ENCODE data around the gene DSC2. TPM values are rescaled to one million over a fixed set of nuclear protein-coding genes. Genes with fewer than 3 reads are reported as not detected.

Gene DSC2
- total and polyA plus RNA-seq, 4 donors = 2.3 to 15.4 (median 10.4) TPM

DNA sequence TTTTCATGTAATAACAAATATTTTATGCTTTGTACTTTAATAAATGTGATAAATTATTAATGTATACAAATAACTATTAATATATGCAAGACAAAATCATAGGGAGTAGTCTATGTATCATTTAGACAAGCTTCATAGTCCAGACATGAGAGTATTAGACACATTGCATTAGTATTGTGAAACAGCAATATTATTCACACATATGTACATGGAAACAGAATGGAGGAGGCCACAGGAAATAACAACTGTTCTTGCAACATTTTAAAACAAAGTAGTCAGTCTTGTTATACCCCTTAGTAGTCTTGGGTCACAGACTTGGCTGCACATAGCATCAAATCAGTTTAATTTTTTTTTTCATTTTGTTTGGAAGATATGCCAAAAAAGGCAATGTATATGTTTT lies 44.6 kb upstream of the DSC2 start:
- no peaks in the 10 kb centered on the region for H3K9me3 ChIP-seq (ENCODE audit: control insufficient read depth in 4 of 4, insufficient read depth in 3 of 4, low read length in 3 of 4)
- H3K4me3 ChIP-seq = no peak overlapping the region
- no peaks in the 10 kb centered on the region for H3K4me1 ChIP-seq (ENCODE audit: control insufficient read depth in 5 of 5, insufficient read depth in 5 of 5, low read length in 5 of 5)
- no peak overlapping the region for H3K9ac ChIP-seq (ENCODE audit: insufficient read depth in 1 of 2, low read length in 2 of 2)
- H3K27ac ChIP-seq (ENCODE audit: low read depth in 1 of 2, low read length in 1 of 2) = no peak overlapping the region
- TF ChIP-seq, protein P1, sequence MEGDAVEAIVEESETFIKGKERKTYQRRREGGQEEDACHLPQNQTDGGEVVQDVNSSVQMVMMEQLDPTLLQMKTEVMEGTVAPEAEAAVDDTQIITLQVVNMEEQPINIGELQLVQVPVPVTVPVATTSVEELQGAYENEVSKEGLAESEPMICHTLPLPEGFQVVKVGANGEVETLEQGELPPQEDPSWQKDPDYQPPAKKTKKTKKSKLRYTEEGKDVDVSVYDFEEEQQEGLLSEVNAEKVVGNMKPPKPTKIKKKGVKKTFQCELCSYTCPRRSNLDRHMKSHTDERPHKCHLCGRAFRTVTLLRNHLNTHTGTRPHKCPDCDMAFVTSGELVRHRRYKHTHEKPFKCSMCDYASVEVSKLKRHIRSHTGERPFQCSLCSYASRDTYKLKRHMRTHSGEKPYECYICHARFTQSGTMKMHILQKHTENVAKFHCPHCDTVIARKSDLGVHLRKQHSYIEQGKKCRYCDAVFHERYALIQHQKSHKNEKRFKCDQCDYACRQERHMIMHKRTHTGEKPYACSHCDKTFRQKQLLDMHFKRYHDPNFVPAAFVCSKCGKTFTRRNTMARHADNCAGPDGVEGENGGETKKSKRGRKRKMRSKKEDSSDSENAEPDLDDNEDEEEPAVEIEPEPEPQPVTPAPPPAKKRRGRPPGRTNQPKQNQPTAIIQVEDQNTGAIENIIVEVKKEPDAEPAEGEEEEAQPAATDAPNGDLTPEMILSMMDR (IDR thresholded peaks at IDR 0.05; ENCODE audit: control extremely low read depth, extremely low read depth) = no peak
- peaks cover 0 to 4% (median 0%) of the 10 kb centered on the region in 4 donors for H3K36me3 ChIP-seq (ENCODE audit: control insufficient read depth in 4 of 4, insufficient read depth in 4 of 4, low read length in 4 of 4)
- no peaks in the 10 kb centered on the region for H3K27me3 ChIP-seq (ENCODE audit: control insufficient read depth in 3 of 3, insufficient read depth in 3 of 3, low read length in 2 of 3)
- DNase-seq = peak in 2 of 3 donors; percentile 2 to 50
- ATAC-seq (ENCODE audit: insufficient read depth, low FRiP score) = no peak

DNA sequence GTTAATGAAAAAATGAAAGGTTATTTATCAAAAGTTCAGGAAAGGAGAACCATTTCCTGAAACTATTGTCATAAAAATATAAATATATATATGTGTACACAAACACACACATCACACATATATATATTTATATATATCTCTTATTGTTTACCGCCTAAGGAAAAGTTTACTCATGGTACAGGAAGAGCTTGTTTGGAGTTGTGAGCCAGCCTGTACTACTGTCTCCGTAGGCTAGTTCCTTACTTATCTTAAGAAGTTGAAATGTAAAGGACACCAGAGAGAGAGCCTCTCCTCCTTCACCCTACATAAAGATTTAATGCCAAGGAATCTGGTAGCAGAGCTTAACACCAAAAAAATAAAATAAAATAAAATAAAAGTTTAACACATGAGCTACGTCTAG lies 40.8 kb upstream of the DSC2 start:
- TF ChIP-seq, protein P1 (IDR thresholded peaks at IDR 0.05; ENCODE audit: control extremely low read depth, extremely low read depth) = no peak
- 68 to 78% methylated on average over 3 of the region's 3 CpGs for WGBS, 2 donors
- Histone ChIP-seq H3K9ac (ENCODE audit: insufficient read depth in 1 of 2, low read length in 2 of 2) (no peak overlapping the region), H3K27me3 (ENCODE audit: control insufficient read depth in 3 of 3, insufficient read depth in 3 of 3, low read length in 2 of 3) (no peaks in the 10 kb centered on the region), H3K4me3 (no peak overlapping the region), H3K27ac (ENCODE audit: low read depth in 1 of 2, low read length in 1 of 2) (no peak overlapping the region), H3K36me3 (ENCODE audit: control insufficient read depth in 4 of 4, insufficient read depth in 4 of 4, low read length in 4 of 4) (peaks cover 0 to 4% (median 0%) of the 10 kb centered on the region in 4 donors), H3K9me3 (ENCODE audit: control insufficient read depth in 4 of 4, insufficient read depth in 3 of 4, low read length in 3 of 4) (no peaks in the 10 kb centered on the region), H3K4me1 (ENCODE audit: control insufficient read depth in 5 of 5, insufficient read depth in 5 of 5, low read length in 5 of 5) (no peaks in the 10 kb centered on the region)
- DNase-seq (no peak), ATAC-seq (ENCODE audit: insufficient read depth, low FRiP score) (no peak)

GRCh38 chr18:31138709-31139108 lies 36.5 kb upstream of the DSC2 start:
- WGBS, 2 donors = 71 to 79% methylated on average over 1 of the region's 1 CpG
- TF ChIP-seq, protein P1 (IDR thresholded peaks at IDR 0.05; ENCODE audit: control extremely low read depth, extremely low read depth) = no peak

GRCh38 chr18:31134988-31135529 lies 32.8 kb upstream of the DSC2 start:
- H3K4me3 ChIP-seq = no peak overlapping the region
- H3K27ac ChIP-seq (ENCODE audit: low read depth in 1 of 2, low read length in 1 of 2) = no peak overlapping the region
- TF ChIP-seq, protein P1 (IDR thresholded peaks at IDR 0.05; ENCODE audit: control extremely low read depth, extremely low read depth) = no peak
- H3K9ac ChIP-seq (ENCODE audit: insufficient read depth in 1 of 2, low read length in 2 of 2) = no peak overlapping the region
- ATAC-seq (ENCODE audit: insufficient read depth, low FRiP score) (no peak), DNase-seq (no peak)
- H3K36me3 ChIP-seq (ENCODE audit: control insufficient read depth in 4 of 4, insufficient read depth in 4 of 4, low read length in 4 of 4) = no peaks in the 10 kb centered on the region
- no peaks in the 10 kb centered on the region for H3K9me3 ChIP-seq (ENCODE audit: control insufficient read depth in 4 of 4, insufficient read depth in 3 of 4, low read length in 3 of 4)
- H3K27me3 ChIP-seq (ENCODE audit: control insufficient read depth in 3 of 3, insufficient read depth in 3 of 3, low read length in 2 of 3) = no peaks in the 10 kb centered on the region
- 81 to 91% methylated on average over 4 of the region's 4 CpGs for WGBS, 2 donors
- no peaks in the 10 kb centered on the region for H3K4me1 ChIP-seq (ENCODE audit: control insufficient read depth in 5 of 5, insufficient read depth in 5 of 5, low read length in 5 of 5)

More at GRCh38 chr18:31138709-31139108, 36.5 kb upstream of the DSC2 start:
- H3K4me1 ChIP-seq (ENCODE audit: control insufficient read depth in 5 of 5, insufficient read depth in 5 of 5, low read length in 5 of 5) = no peaks in the 10 kb centered on the region
- no peaks in the 10 kb centered on the region for H3K36me3 ChIP-seq (ENCODE audit: control insufficient read depth in 4 of 4, insufficient read depth in 4 of 4, low read length in 4 of 4)
- no peak overlapping the region for H3K9ac ChIP-seq (ENCODE audit: insufficient read depth in 1 of 2, low read length in 2 of 2)
- H3K9me3 ChIP-seq (ENCODE audit: control insufficient read depth in 4 of 4, insufficient read depth in 3 of 4, low read length in 3 of 4) = no peaks in the 10 kb centered on the region
- DNase-seq (no peak), ATAC-seq (ENCODE audit: insufficient read depth, low FRiP score) (no peak)
- no peaks in the 10 kb centered on the region for H3K27me3 ChIP-seq (ENCODE audit: control insufficient read depth in 3 of 3, insufficient read depth in 3 of 3, low read length in 2 of 3)
- H3K4me3 ChIP-seq = no peak overlapping the region
- H3K27ac ChIP-seq (ENCODE audit: low read depth in 1 of 2, low read length in 1 of 2) = no peak overlapping the region
